Ovary (tissue), 9 donors: ENCODE results near the gene APIP. TPM values are rescaled to one million over a fixed set of nuclear protein-coding genes. Genes with fewer than 3 reads are reported as not detected.
A peak's percentile ranks its signal among the peaks of the same experiment; 100 is the strongest.

ENCODE experiments used
- DNase-seq, 5 donors: peaks; one replicate each; pipeline ENCODE4 v3.0.0-alpha.2; 2019 to 2020
- H3K27ac ChIP-seq, 2 donors: fragments of 200-600 bp; one replicate each; pipeline versions ENCODE4 v1.5.1 to v1.8.0; 2019 to 2022
- H3K27me3 ChIP-seq: fragments of 200-600 bp; one replicate; pipeline ENCODE4 v1.8.0; 2022
- H3K36me3 ChIP-seq: fragments of 200-600 bp; sonication (generic); one replicate; pipeline ENCODE4 v1.5.1; 2019
- H3K4me1 ChIP-seq: one replicate; pipeline ENCODE4 v1.8.1; 2013; ENCODE audit warnings: mild to moderate bottlenecking, moderate library complexity; ENCODE audit not compliant: insufficient read depth
- H3K4me3 ChIP-seq: fragments of 200-600 bp; sonication (generic); one replicate; pipeline ENCODE4 v1.5.1; 2017
- H3K9me3 ChIP-seq, 2 donors: fragments of 200-600 bp in 1 of 2; sonication (generic) in 1 of 2; one replicate each; pipeline versions ENCODE4 v1.5.1 to v1.8.1; 2013 to 2019; ENCODE audit warnings: mild to moderate bottlenecking in 1 of 2, moderate library complexity in 1 of 2
- EP300 ChIP-seq: sonication (generic); formaldehyde crosslinking; IDR thresholded peaks from one replicate; pipeline ENCODE4 v1.6.1; 2017; ENCODE audit warnings: antibody characterized with exemption
- POLR2A ChIP-seq: fragments of 450-650 bp; IDR thresholded peaks from one replicate; pipeline ENCODE4 v1.6.1; 2017; ENCODE audit warnings: antibody characterized with exemption, mild to moderate bottlenecking, moderate library complexity
- WGBS, 3 donors: extraction: QIAGEN DNeasy Blood & Tissue Kit in 1 of 3; methylation state at CpG; one replicate each; pipeline versions ENCODE4 v1.1.5 to v1.1.7; 2013 to 2017; 5-methylcytosine and 5-hydroxymethylcytosine counted together
- intact Hi-C, 4 donors: fragments of 100-400 bp; cut with DNase I; formaldehyde crosslinking; loops; one replicate each; pipeline versions ENCODE4 v1.11.0 to v1.15.1; 2022 to 2023
- polyA plus RNA-seq, 2 donors: library from polyadenylated mRNA; stranded (reverse); fragments of 200-250 nt in 1 of 2; fragments of 350-450 nt in 1 of 2; fragmentation: Illumina TruSeq in 1 of 2; extraction: RNeasy Lipid Tissue Mini Kit (QIAGEN cat#74804) in 1 of 2; gene quantifications; one replicate each; pipeline ENCODE4 v1.2.3, GENCODE V29; 2013 to 2014
- total RNA-seq, 7 donors: library from RNA; depleted of rRNA in 2 of 7; stranded (reverse); fragments of >200 nt in 2 of 7; fragmentation: NEBNext Ultra II Directional in 3 of 7; extraction: Animal tissue kit (Norgen Biotek cat#: 25700) in 3 of 7; gene quantifications; one replicate each; pipeline versions ENCODE4 v1.1.0 to v1.2.4, GENCODE V29; 2016 to 2023
- TF ChIP-seq, protein P1 (sequence below), 3 donors: fragments of 450-650 bp in 2 of 3; fragments of 200-600 bp in 1 of 3; IDR thresholded peaks; one replicate each; pipeline versions ENCODE4 v1.5.1 to v1.8.0; 2016 to 2022; ENCODE audit warnings: antibody characterized with exemption in 3 of 3, mild to moderate bottlenecking in 1 of 3
- donor health status: DM: no; HTN: no; CAD: no; lungs with moderate emphysema.
- donor health status: DM: no; HTN: no; CAD: no.
- donor health status: Bipolar disorder and iron deficiency.
- donor health status: DM: yes; HTN: yes; CAD: no.
- donor health status: DM: no; HTN: no; CAD: no.
- donor health status: DM: yes; HTN: yes; CAD: no.

APIP gene
- total and polyA plus RNA-seq, 9 donors, result 20.5 to 27.6 (median 24.1) TPM

DNA sequence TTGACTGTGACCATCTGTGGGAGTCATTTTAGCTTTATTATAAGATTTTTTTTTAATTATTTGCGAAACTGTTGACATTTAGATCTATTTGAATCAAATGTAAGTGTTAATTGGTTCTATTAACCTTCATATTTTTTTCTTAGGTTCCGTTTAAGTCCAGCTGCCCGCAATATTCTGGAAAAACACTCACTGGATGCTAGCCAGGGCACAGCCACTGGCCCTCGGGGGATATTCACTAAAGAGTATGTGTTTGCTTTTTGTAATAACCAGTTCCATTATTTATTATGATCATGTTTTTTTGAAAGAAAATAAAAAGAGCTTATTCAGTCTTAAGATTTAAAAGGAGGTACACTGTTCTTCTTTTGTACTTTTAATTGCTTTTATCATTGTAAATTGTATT is 44.1 kb upstream of the APIP start:
- peak in 1 of 5 donors; percentile 40 for DNase-seq
- Histone ChIP-seq H3K27me3 (no peaks in the 10 kb centered on the region), H3K4me3 (no peak overlapping the region), H3K9me3 (no peaks in the 10 kb centered on the region), H3K27ac (no peak overlapping the region), H3K36me3 (no peaks in the 10 kb centered on the region), H3K4me1 (no peaks in the 10 kb centered on the region)
- TF ChIP-seq POLR2A, result no peak
- TF ChIP-seq EP300, result no peak
- TF ChIP-seq, protein P1, sequence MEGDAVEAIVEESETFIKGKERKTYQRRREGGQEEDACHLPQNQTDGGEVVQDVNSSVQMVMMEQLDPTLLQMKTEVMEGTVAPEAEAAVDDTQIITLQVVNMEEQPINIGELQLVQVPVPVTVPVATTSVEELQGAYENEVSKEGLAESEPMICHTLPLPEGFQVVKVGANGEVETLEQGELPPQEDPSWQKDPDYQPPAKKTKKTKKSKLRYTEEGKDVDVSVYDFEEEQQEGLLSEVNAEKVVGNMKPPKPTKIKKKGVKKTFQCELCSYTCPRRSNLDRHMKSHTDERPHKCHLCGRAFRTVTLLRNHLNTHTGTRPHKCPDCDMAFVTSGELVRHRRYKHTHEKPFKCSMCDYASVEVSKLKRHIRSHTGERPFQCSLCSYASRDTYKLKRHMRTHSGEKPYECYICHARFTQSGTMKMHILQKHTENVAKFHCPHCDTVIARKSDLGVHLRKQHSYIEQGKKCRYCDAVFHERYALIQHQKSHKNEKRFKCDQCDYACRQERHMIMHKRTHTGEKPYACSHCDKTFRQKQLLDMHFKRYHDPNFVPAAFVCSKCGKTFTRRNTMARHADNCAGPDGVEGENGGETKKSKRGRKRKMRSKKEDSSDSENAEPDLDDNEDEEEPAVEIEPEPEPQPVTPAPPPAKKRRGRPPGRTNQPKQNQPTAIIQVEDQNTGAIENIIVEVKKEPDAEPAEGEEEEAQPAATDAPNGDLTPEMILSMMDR (IDR thresholded peaks at IDR 0.05), result no peak
- 38 to 47% (median 43%) methylated on average over 4 of the region's 4 CpGs for WGBS, 3 donors
- intact Hi-C loops, result no loop called here

DNA sequence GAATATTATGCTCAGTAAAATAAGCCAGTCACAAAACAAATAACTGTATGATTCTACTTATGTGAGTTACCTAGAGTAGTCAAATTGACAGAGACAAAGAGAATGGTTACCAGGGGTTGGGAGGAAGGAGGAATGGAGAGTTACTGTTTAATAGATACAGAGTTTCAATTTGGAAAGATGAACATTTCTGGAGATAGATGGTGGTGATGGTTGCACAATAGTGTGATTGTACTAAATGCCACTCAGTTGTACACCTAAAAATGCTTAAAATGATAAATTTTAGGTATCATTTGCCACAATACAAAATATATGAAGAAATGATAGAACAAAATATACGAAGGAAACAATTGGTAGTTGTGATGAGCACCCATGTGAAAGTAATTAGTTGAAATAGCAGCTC is 43.6 kb upstream of the APIP start:
- no peak overlapping the region for H3K27ac ChIP-seq
- no peaks in the 10 kb centered on the region for H3K9me3 ChIP-seq
- no peaks in the 10 kb centered on the region for H3K27me3 ChIP-seq
- 90 to 98% (median 92%) methylated on average over 1 of the region's 1 CpG for WGBS, 3 donors
- H3K4me3 ChIP-seq, result no peak overlapping the region
- no peak for TF ChIP-seq EP300
- TF ChIP-seq, protein P1 (IDR thresholded peaks at IDR 0.05), result no peak
- TF ChIP-seq POLR2A, result no peak
- intact Hi-C loops, result no loop called here
- no peaks in the 10 kb centered on the region for H3K4me1 ChIP-seq
- no peak for DNase-seq
- no peaks in the 10 kb centered on the region for H3K36me3 ChIP-seq

DNA sequence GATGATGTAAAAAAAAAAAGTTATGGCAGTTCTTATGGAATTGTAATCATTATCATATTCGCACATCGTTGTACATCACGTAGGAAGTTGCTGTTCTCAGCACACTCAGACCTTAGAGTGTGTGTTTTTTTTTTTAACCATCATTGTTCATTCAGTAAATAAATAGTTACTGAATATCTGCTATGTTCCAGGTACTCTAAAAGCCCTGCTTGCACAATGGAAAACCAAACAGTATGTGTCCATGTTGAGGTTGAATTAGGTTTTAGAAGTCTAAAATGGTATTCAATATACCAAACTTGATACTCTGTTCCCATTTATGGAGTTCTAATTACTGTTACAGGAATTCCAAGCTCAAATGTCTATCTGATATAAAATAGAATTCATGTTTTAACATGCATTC is 41.4 kb upstream of the APIP start:
- Histone ChIP-seq H3K4me1 (no peaks in the 10 kb centered on the region), H3K27ac (no peak overlapping the region), H3K9me3 (no peaks in the 10 kb centered on the region), H3K27me3 (no peaks in the 10 kb centered on the region), H3K4me3 (no peak overlapping the region), H3K36me3 (no peaks in the 10 kb centered on the region)
- no peak for DNase-seq
- 96 to 97% (median 97%) methylated on average over 3 of the region's 3 CpGs for WGBS, 3 donors
- intact Hi-C loops, result no loop called here
- TF ChIP-seq POLR2A (no peak), EP300 (no peak)
- TF ChIP-seq, protein P1 (IDR thresholded peaks at IDR 0.05), result no peak

DNA sequence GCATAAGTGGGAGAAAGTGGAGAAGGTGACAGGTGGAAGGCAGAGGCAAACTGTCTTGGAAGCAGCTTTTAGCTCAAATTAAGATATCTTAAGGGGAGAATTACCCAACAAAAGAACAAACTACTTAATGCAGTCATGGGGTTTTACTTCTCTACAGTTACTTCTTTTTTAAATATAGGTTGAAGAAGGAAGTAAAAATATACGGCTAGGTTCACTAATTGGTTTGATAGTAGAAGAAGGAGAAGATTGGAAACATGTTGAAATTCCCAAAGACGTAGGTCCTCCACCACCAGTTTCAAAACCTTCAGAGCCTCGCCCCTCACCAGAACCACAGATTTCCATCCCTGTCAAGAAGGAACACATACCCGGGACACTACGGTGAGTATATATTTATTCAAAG is 41.0 kb upstream of the APIP start:
- Histone ChIP-seq H3K36me3 (no peaks in the 10 kb centered on the region), H3K27ac (no peak overlapping the region), H3K4me1 (no peaks in the 10 kb centered on the region), H3K9me3 (no peaks in the 10 kb centered on the region), H3K27me3 (no peaks in the 10 kb centered on the region), H3K4me3 (no peak overlapping the region)
- intact Hi-C loops, result no loop called here
- 96 to 99% (median 96%) methylated on average over 5 of the region's 5 CpGs for WGBS, 3 donors
- DNase-seq, result no peak
- TF ChIP-seq POLR2A (no peak), EP300 (no peak)
- TF ChIP-seq, protein P1 (IDR thresholded peaks at IDR 0.05), result no peak

DNA sequence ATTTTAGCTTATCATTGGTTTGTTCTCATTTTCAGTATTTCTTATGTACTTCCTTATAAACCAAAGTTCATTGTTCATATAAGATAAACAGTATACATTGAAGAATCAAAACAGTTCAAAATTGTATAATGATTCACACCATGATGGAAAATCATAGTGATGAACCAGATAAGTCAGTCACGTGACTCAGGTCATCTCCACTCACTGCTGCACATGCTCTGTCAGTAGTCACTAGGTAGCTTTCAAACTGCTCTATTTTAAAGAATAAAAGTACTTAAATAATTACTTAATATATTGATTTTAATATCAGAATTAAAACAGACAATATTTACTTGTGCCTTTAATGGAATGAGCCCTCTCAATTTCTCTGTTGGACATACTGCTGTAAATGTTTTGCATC is 37.8 kb upstream of the APIP start:
- no peak overlapping the region for H3K27ac ChIP-seq
- H3K36me3 ChIP-seq, result no peaks in the 10 kb centered on the region
- TF ChIP-seq, protein P1 (IDR thresholded peaks at IDR 0.05), result no peak
- TF ChIP-seq EP300, result no peak
- no peaks in the 10 kb centered on the region for H3K27me3 ChIP-seq
- no peaks in the 10 kb centered on the region for H3K9me3 ChIP-seq
- intact Hi-C loops, result no loop called here
- 88 to 92% (median 90%) methylated on average over 1 of the region's 1 CpG for WGBS, 3 donors
- H3K4me3 ChIP-seq, result no peak overlapping the region
- DNase-seq, result no peak
- H3K4me1 ChIP-seq, result no peaks in the 10 kb centered on the region
